HEK293 (cell line): ENCODE results near the gene SPOCK1.

ENCODE experiments used
- CTCF ChIA-PET: fragments of 350-600 bp; formaldehyde crosslinking; extraction: SDS; loops from one replicate; lab custom pipeline; 2021; ENCODE audit warnings: antibody characterized with exemption; lab: Yijun Ruan, JAX
- POLR2A ChIA-PET: fragments of 300-600 bp; formaldehyde crosslinking; extraction: SDS; loops from one replicate; lab custom pipeline; 2020; ENCODE audit warnings: antibody characterized with exemption, inconsistent platforms; lab: Yijun Ruan, JAX
- H3K27ac ChIP-seq: fragments of 200-500 bp; sonication (Bioruptor generic); 2 replicates; pipeline ENCODE4 v1.5.1; 2014; ENCODE audit warnings: low read depth, low read length, control low read depth, inconsistent platforms; ENCODE audit errors: extremely low read depth
- H3K36me3 ChIP-seq, 2 experiments: fragments of 200-500 bp in 1 of 2; sonication (Bioruptor generic) in 1 of 2; 1 replicate in 1 of 2; 2 replicates in 1 of 2; pipeline ENCODE4 v1.5.1; 2014 to 2017; ENCODE audit warnings: inconsistent platforms in 2 of 2, low read length in 2 of 2; ENCODE audit not compliant: control insufficient read depth in 2 of 2, insufficient read depth in 1 of 2
- H3K4me1 ChIP-seq: fragments of 200-500 bp; sonication (Bioruptor generic); 2 replicates; pipeline ENCODE4 v1.5.1; 2014; ENCODE audit warnings: mild to moderate bottlenecking, low read length, inconsistent platforms; ENCODE audit not compliant: control insufficient read depth, insufficient read depth
- H3K4me3 ChIP-seq: 2 replicates; pipeline ENCODE4 v1.5.1; 2011; ENCODE audit warnings: low read depth, mild to moderate bottlenecking, control low read depth, low read length, moderate library complexity
- H3K9me3 ChIP-seq: fragments of 200-500 bp; sonication (Bioruptor generic); 2 replicates; pipeline ENCODE4 v1.5.1; 2014; ENCODE audit warnings: low read depth, low read length, inconsistent platforms; ENCODE audit not compliant: control insufficient read depth, insufficient read depth
- AEBP2 ChIP-seq: fragments of 450-650 bp; formaldehyde crosslinking; IDR thresholded peaks from 2 replicates; pipeline ENCODE4 v1.5.1; 2016; ENCODE audit warnings: missing biosample characterization, missing genetic modification characterization, borderline replicate concordance
- EGR2 ChIP-seq: fragments of 450-650 bp; formaldehyde crosslinking; IDR thresholded peaks from 2 replicates; pipeline ENCODE4 v1.5.1; 2016; ENCODE audit warnings: low read depth, missing biosample characterization, missing genetic modification characterization
- GFI1B ChIP-seq: fragments of 450-650 bp; formaldehyde crosslinking; IDR thresholded peaks from 2 replicates; pipeline ENCODE4 v1.5.1; 2016; ENCODE audit warnings: missing biosample characterization, missing genetic modification characterization
- KLF10 ChIP-seq: fragments of 450-650 bp; IDR thresholded peaks from 2 replicates; pipeline ENCODE4 v1.5.1; 2018; ENCODE audit warnings: missing biosample characterization, mild to moderate bottlenecking, missing genetic modification characterization
- MYNN ChIP-seq: fragments of 450-650 bp; formaldehyde crosslinking; IDR thresholded peaks from 2 replicates; pipeline ENCODE4 v1.5.1; 2016; ENCODE audit warnings: missing biosample characterization, missing genetic modification characterization, borderline replicate concordance
- MZF1 ChIP-seq: fragments of 450-650 bp; formaldehyde crosslinking; IDR thresholded peaks from 2 replicates; pipeline ENCODE4 v1.5.1; 2017; ENCODE audit warnings: missing biosample characterization, missing genetic modification characterization, borderline replicate concordance
- PRDM1 ChIP-seq: fragments of 450-650 bp; formaldehyde crosslinking; IDR thresholded peaks from 2 replicates; pipeline ENCODE4; 2016; ENCODE audit warnings: missing biosample characterization, missing genetic modification characterization
- PRDM4 ChIP-seq: fragments of 450-650 bp; formaldehyde crosslinking; IDR thresholded peaks from 2 replicates; pipeline ENCODE4 v1.5.1; 2017; ENCODE audit warnings: missing biosample characterization, missing genetic modification characterization
- REPIN1 ChIP-seq: fragments of 450-650 bp; formaldehyde crosslinking; IDR thresholded peaks from 2 replicates; pipeline ENCODE4 v1.5.1; 2017; ENCODE audit warnings: missing biosample characterization, missing genetic modification characterization, low read depth
- SCRT1 ChIP-seq: fragments of 450-650 bp; formaldehyde crosslinking; IDR thresholded peaks from 2 replicates; pipeline ENCODE4 v1.5.1; 2016; ENCODE audit warnings: missing biosample characterization, missing genetic modification characterization, borderline replicate concordance
- WT1 ChIP-seq: fragments of 450-650 bp; formaldehyde crosslinking; IDR thresholded peaks from 2 replicates; pipeline ENCODE4 v1.5.1; 2016; ENCODE audit warnings: missing biosample characterization, missing genetic modification characterization
- ZNF174 ChIP-seq: fragments of 450-650 bp; formaldehyde crosslinking; IDR thresholded peaks from 2 replicates; pipeline ENCODE4 v1.5.0; 2017; ENCODE audit warnings: missing biosample characterization, mild to moderate bottlenecking, missing genetic modification characterization
- ZNF202 ChIP-seq: fragments of 450-650 bp; formaldehyde crosslinking; IDR thresholded peaks from 2 replicates; pipeline ENCODE4 v1.5.1; 2016; ENCODE audit warnings: missing biosample characterization, missing genetic modification characterization, borderline replicate concordance
- ZNF350 ChIP-seq: fragments of 450-650 bp; formaldehyde crosslinking; IDR thresholded peaks from 2 replicates; pipeline ENCODE4 v1.5.0; 2017; ENCODE audit warnings: missing biosample characterization, mild to moderate bottlenecking, missing genetic modification characterization
- ZNF416 ChIP-seq: fragments of 450-650 bp; formaldehyde crosslinking; IDR thresholded peaks from 2 replicates; pipeline ENCODE4 v1.5.1; 2016; ENCODE audit warnings: missing biosample characterization, missing genetic modification characterization
- ZNF426 ChIP-seq: fragments of 450-650 bp; formaldehyde crosslinking; IDR thresholded peaks from 2 replicates; pipeline ENCODE4 v1.5.1; 2017; ENCODE audit warnings: missing biosample characterization, missing genetic modification characterization, mild to moderate bottlenecking, inconsistent platforms, moderate library complexity
- ZNF473 ChIP-seq: fragments of 450-650 bp; formaldehyde crosslinking; IDR thresholded peaks from 2 replicates; pipeline ENCODE4 v1.5.1; 2017; ENCODE audit warnings: missing biosample characterization, missing genetic modification characterization
- ZNF521 ChIP-seq: fragments of 450-650 bp; formaldehyde crosslinking; IDR thresholded peaks from 2 replicates; pipeline ENCODE4 v1.5.1; 2017; ENCODE audit warnings: missing biosample characterization, mild to moderate bottlenecking, missing genetic modification characterization
- ZNF544 ChIP-seq: fragments of 450-650 bp; formaldehyde crosslinking; IDR thresholded peaks from 2 replicates; pipeline ENCODE4 v1.5.0; 2017; ENCODE audit warnings: missing biosample characterization, missing genetic modification characterization
- ZNF600 ChIP-seq: fragments of 450-650 bp; formaldehyde crosslinking; IDR thresholded peaks from 2 replicates; pipeline ENCODE4 v1.5.1; 2016; ENCODE audit warnings: missing biosample characterization, missing genetic modification characterization
- ZNF624 ChIP-seq: fragments of 450-650 bp; formaldehyde crosslinking; IDR thresholded peaks from 2 replicates; pipeline ENCODE4 v1.5.1; 2017; ENCODE audit warnings: missing biosample characterization, missing genetic modification characterization
- ZNF654 ChIP-seq: fragments of 450-650 bp; formaldehyde crosslinking; IDR thresholded peaks from 2 replicates; pipeline ENCODE4 v1.5.1; 2016; ENCODE audit warnings: low read depth, missing biosample characterization, missing genetic modification characterization
- ZNF677 ChIP-seq: fragments of 450-650 bp; IDR thresholded peaks from 2 replicates; pipeline ENCODE4 v1.5.0; 2018; ENCODE audit warnings: missing biosample characterization, mild to moderate bottlenecking, missing genetic modification characterization, moderate library complexity
- ZNF791 ChIP-seq: fragments of 450-650 bp; formaldehyde crosslinking; IDR thresholded peaks from 2 replicates; pipeline ENCODE4 v1.5.1; 2016; ENCODE audit warnings: missing biosample characterization, missing genetic modification characterization
- ZXDB ChIP-seq: fragments of 450-650 bp; formaldehyde crosslinking; IDR thresholded peaks from 2 replicates; pipeline ENCODE4 v1.5.1; 2016; ENCODE audit warnings: missing biosample characterization, missing genetic modification characterization
- TF ChIP-seq, protein P1 (sequence below): fragments of 450-650 bp; formaldehyde crosslinking; IDR thresholded peaks from 2 replicates; pipeline ENCODE4 v1.5.1; 2016; ENCODE audit warnings: missing biosample characterization, missing genetic modification characterization
- TF ChIP-seq, protein P2 (sequence below): fragments of 450-650 bp; formaldehyde crosslinking; IDR thresholded peaks from 2 replicates; pipeline ENCODE4 v1.5.1; 2017; ENCODE audit warnings: missing biosample characterization, missing genetic modification characterization
- TF ChIP-seq, protein P3 (sequence below): fragments of 450-650 bp; formaldehyde crosslinking; conservative IDR thresholded peaks from 2 replicates; pipeline ENCODE4 v1.5.1; 2016; ENCODE audit warnings: low read depth, missing biosample characterization, missing genetic modification characterization

The SPOCK1 gene

DNA sequence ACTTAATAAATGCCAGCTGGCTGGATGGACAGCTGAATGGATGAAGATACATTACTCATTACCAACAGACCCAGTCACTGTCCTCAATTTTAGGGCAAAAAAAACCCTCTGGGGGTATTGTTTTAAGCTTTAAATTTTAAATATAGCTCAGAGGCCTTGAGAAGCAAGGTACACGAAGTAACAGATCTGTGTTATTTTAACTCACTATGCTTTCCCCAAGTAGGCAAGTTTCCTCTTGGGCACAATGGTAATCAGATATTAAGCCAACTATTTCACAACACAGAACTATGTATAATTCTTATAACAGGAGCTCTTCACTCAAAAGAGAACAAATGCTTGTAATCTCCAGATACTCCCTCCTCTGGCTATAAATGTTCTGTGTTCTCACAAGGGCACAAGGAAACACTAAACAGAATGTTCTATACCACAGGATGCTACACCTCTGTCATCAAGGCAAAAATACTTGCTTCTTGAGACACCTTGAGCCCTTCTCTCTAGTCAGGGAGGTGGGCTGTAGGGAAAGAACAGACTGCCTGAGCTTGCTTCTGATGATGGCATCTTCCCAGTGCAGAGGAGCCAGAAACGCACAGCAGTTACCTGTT lies 443.8 kb downstream of the SPOCK1 start (continued):
- TF ChIP-seq, protein P1, sequence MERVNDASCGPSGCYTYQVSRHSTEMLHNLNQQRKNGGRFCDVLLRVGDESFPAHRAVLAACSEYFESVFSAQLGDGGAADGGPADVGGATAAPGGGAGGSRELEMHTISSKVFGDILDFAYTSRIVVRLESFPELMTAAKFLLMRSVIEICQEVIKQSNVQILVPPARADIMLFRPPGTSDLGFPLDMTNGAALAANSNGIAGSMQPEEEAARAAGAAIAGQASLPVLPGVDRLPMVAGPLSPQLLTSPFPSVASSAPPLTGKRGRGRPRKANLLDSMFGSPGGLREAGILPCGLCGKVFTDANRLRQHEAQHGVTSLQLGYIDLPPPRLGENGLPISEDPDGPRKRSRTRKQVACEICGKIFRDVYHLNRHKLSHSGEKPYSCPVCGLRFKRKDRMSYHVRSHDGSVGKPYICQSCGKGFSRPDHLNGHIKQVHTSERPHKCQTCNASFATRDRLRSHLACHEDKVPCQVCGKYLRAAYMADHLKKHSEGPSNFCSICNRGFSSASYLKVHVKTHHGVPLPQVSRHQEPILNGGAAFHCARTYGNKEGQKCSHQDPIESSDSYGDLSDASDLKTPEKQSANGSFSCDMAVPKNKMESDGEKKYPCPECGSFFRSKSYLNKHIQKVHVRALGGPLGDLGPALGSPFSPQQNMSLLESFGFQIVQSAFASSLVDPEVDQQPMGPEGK (tag by site-specific recombination) = no peak
- TF ChIP-seq AEBP2 (tag by site-specific recombination) (no peak), SCRT1 (tag by site-specific recombination) (no peak), REPIN1 (tag by site-specific recombination) (no peak), GFI1B (tag by site-specific recombination) (no peak), WT1 (tag by site-specific recombination) (no peak), ZNF600 (tag by site-specific recombination) (no peak), ZNF791 (tag by site-specific recombination) (no peak), ZNF350 (tag by site-specific recombination) (no peak), ZNF416 (tag by site-specific recombination) (no peak), PRDM4 (no peak)
- TF ChIP-seq, all 188 proteins: peak for 0

GRCh38 chr5:137054792-137055191 lies 444.3 kb downstream of the SPOCK1 start:
- H3K36me3 ChIP-seq = no peaks in the 10 kb centered on the region
- no peak overlapping the region for H3K27ac ChIP-seq
- no peaks in the 10 kb centered on the region for H3K9me3 ChIP-seq
- ChIA-PET POLR2A (no interaction called here), CTCF (no interaction called here)
- H3K4me3 ChIP-seq = no peak overlapping the region
- H3K4me1 ChIP-seq = no peaks in the 10 kb centered on the region
- no peak for TF ChIP-seq ZNF202 (tag by site-specific recombination)
- TF ChIP-seq, protein P2, sequence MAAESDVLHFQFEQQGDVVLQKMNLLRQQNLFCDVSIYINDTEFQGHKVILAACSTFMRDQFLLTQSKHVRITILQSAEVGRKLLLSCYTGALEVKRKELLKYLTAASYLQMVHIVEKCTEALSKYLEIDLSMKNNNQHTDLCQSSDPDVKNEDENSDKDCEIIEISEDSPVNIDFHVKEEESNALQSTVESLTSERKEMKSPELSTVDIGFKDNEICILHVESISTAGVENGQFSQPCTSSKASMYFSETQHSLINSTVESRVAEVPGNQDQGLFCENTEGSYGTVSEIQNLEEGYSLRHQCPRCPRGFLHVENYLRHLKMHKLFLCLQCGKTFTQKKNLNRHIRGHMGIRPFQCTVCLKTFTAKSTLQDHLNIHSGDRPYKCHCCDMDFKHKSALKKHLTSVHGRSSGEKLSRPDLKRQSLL (tag by site-specific recombination) = no peak
- TF ChIP-seq ZNF174 = no peak
- TF ChIP-seq KLF10 (tag by site-specific recombination) = no peak
- TF ChIP-seq, protein P3, sequence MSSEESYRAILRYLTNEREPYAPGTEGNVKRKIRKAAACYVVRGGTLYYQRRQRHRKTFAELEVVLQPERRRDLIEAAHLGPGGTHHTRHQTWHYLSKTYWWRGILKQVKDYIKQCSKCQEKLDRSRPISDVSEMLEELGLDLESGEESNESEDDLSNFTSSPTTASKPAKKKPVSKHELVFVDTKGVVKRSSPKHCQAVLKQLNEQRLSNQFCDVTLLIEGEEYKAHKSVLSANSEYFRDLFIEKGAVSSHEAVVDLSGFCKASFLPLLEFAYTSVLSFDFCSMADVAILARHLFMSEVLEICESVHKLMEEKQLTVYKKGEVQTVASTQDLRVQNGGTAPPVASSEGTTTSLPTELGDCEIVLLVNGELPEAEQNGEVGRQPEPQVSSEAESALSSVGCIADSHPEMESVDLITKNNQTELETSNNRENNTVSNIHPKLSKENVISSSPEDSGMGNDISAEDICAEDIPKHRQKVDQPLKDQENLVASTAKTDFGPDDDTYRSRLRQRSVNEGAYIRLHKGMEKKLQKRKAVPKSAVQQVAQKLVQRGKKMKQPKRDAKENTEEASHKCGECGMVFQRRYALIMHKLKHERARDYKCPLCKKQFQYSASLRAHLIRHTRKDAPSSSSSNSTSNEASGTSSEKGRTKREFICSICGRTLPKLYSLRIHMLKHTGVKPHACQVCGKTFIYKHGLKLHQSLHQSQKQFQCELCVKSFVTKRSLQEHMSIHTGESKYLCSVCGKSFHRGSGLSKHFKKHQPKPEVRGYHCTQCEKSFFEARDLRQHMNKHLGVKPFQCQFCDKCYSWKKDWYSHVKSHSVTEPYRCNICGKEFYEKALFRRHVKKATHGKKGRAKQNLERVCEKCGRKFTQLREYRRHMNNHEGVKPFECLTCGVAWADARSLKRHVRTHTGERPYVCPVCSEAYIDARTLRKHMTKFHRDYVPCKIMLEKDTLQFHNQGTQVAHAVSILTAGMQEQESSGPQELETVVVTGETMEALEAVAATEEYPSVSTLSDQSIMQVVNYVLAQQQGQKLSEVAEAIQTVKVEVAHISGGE = no peak
- TF ChIP-seq MZF1 = no peak
- TF ChIP-seq MYNN (tag by site-specific recombination) = no peak
- TF ChIP-seq ZNF677 (tag by site-specific recombination) = no peak
- no peak for TF ChIP-seq ZNF624
- no peak for TF ChIP-seq ZNF654 (tag by site-specific recombination)
- no peak for TF ChIP-seq EGR2 (tag by site-specific recombination)
- TF ChIP-seq ZXDB (tag by site-specific recombination) = no peak
- TF ChIP-seq ZNF426 = no peak
- TF ChIP-seq PRDM1 (tag by site-specific recombination) = no peak
- no peak for TF ChIP-seq ZNF544 (tag by site-specific recombination)
- no peak for TF ChIP-seq REPIN1 (tag by site-specific recombination)
- no peak for TF ChIP-seq ZNF473 (tag by site-specific recombination)
- TF ChIP-seq ZNF521 (tag by site-specific recombination) = no peak
